Activated CD4-positive, alpha-beta T cell treated with anti-CD3 and anti-CD28 coated beads, Interleukin-10, Interleukin-2, amounts not matched to agents 100 ng/mL and 50 ng/mL, durations not matched to agents 16 hours and 8 hours (primary cell): Measurements from ENCODE around the gene ADD2.

Source experiments
- DNase-seq: peaks from one replicate; pipeline ENCODE4 v3.0.0-alpha.2; 2020

Gene ADD2

GRCh38 chr2:70697603-70698383, 70.2 kb downstream of the ADD2 start:
- no peak for DNase-seq

GRCh38 chr2:70696142-70696541, 71.9 kb downstream of the ADD2 start:
- DNase-seq: no peak

- DNase-seq: no peak
Measured at GRCh38 chr2:70692256-70692655, 75.7 kb downstream of the ADD2 start.

- no peak for DNase-seq
Measured at GRCh38 chr2:70691497-70692140, 76.4 kb downstream of the ADD2 start.

- no peak for DNase-seq
Measured at GRCh38 chr2:70690846-70691245, 77.2 kb downstream of the ADD2 start.

- no peak for DNase-seq
Measured at GRCh38 chr2:70688427-70688826, 79.6 kb downstream of the ADD2 start.

GRCh38 chr2:70687461-70687795, 80.6 kb downstream of the ADD2 start:
- DNase-seq: no peak

GRCh38 chr2:70686577-70687460, 81.2 kb downstream of the ADD2 start:
- DNase-seq: peak; percentile 53

GRCh38 chr2:70685771-70686171, 82.2 kb downstream of the ADD2 start:
- DNase-seq: no peak

- DNase-seq: no peak
Measured at GRCh38 chr2:70684846-70685622, 83.0 kb downstream of the ADD2 start.

- no peak for DNase-seq
Measured at GRCh38 chr2:70683455-70683854, 84.5 kb downstream of the ADD2 start.

- no peak for DNase-seq
Measured at GRCh38 chr2:70680735-70681134, 87.3 kb downstream of the ADD2 start.

- DNase-seq: no peak
Measured at GRCh38 chr2:70679259-70679658, 88.7 kb downstream of the ADD2 start.

- no peak for DNase-seq
Measured at GRCh38 chr2:70678576-70679143, 89.3 kb downstream of the ADD2 start.

- DNase-seq: no peak
Measured at GRCh38 chr2:70676301-70677035, 91.5 kb downstream of the ADD2 start.

- DNase-seq: no peak
Measured at GRCh38 chr2:70675862-70676261, 92.1 kb downstream of the ADD2 start.

- no peak for DNase-seq
Measured at GRCh38 chr2:70674636-70675430, 93.2 kb downstream of the ADD2 start.

GRCh38 chr2:70673041-70673647, 94.9 kb downstream of the ADD2 start:
- DNase-seq: no peak

GRCh38 chr2:70671092-70671675, 96.8 kb downstream of the ADD2 start:
- DNase-seq: no peak

- DNase-seq: no peak
Measured at GRCh38 chr2:70670626-70671025, 97.4 kb downstream of the ADD2 start.
